Body of pancreas (tissue), 4 donors: Measurements from ENCODE around the gene FOSL1. TPM values are rescaled to one million over a fixed set of nuclear protein-coding genes. Genes with fewer than 3 reads are reported as not detected.
A peak's percentile ranks its signal among the peaks of the same experiment; 100 is the strongest.

ENCODE experiments used
- ATAC-seq: fragments of 150-250 bp; one replicate; pipeline ENCODE4 v1.9.1; 2016
- DNase-seq, 4 donors: peaks; one replicate each; pipeline ENCODE4 v3.0.0-alpha.2; 2019
- H3K27ac ChIP-seq, 4 donors: fragments of 200-600 bp; sonication (generic); 1 replicate in 3 of 4; 2 replicates in 1 of 4; pipeline versions ENCODE4 v1.5.1 to v1.6.1; 2016 to 2019; ENCODE audit warnings: mild to moderate bottlenecking in 1 of 4, mixed read lengths in 1 of 4, moderate library complexity in 1 of 4
- H3K27me3 ChIP-seq, 2 donors: fragments of 200-600 bp; sonication (generic); one replicate each; pipeline ENCODE4 v1.6.0; 2016; ENCODE audit warnings: mild to moderate bottlenecking in 1 of 2
- H3K36me3 ChIP-seq, 2 donors: fragments of 200-600 bp; sonication (generic); replicated peaks in 1 of 2; 2 replicates each; pipeline ENCODE4 v1.5.1; 2016; ENCODE audit warnings: low read depth in 2 of 2; ENCODE audit not compliant: insufficient read depth in 1 of 2
- H3K4me1 ChIP-seq: fragments of 200-600 bp; sonication (generic); one replicate; pipeline ENCODE4 v1.6.0; 2016
- H3K4me3 ChIP-seq, 2 donors: fragments of 200-600 bp; sonication (generic); 1 replicate in 1 of 2; 2 replicates in 1 of 2; pipeline ENCODE4 v1.5.1; 2016 to 2019
- H3K9me3 ChIP-seq, 3 donors: fragments of 200-600 bp; sonication (generic); 1 replicate in 2 of 3; 2 replicates in 1 of 3; pipeline ENCODE4 v1.5.1; 2016
- POLR2A ChIP-seq, 3 donors: fragments of 450-650 bp; IDR thresholded peaks; one replicate each; pipeline ENCODE4 v1.6.1; 2016; ENCODE audit warnings: antibody characterized with exemption in 3 of 3, mild to moderate bottlenecking in 2 of 3
- WGBS, 2 donors: methylation state at CpG; one replicate each; pipeline ENCODE4 v1.1.5; 2017; 5-methylcytosine and 5-hydroxymethylcytosine counted together
- intact Hi-C: fragments of 100-400 bp; cut with DNase I; formaldehyde crosslinking; loops from one replicate; pipeline ENCODE4 v1.15.1; 2023
- total RNA-seq, 2 donors: library from RNA; depleted of rRNA; stranded (reverse); fragments of >200 nt; gene quantifications; one replicate each; pipeline ENCODE4 v1.1.0, GENCODE V29; 2016
- TF ChIP-seq, protein P1 (sequence below), 7 experiments: fragments of 450-650 bp in 4 of 7; fragments of 200-600 bp in 3 of 7; sonication (generic) in 3 of 7; IDR thresholded peaks; one replicate each; pipeline ENCODE4 v1.5.1; 2016 to 2019; ENCODE audit warnings: antibody characterized with exemption in 7 of 7

The FOSL1 gene
- total RNA-seq, 2 donors from 2014 or later: 0.52 to 17.8 TPM

DNA sequence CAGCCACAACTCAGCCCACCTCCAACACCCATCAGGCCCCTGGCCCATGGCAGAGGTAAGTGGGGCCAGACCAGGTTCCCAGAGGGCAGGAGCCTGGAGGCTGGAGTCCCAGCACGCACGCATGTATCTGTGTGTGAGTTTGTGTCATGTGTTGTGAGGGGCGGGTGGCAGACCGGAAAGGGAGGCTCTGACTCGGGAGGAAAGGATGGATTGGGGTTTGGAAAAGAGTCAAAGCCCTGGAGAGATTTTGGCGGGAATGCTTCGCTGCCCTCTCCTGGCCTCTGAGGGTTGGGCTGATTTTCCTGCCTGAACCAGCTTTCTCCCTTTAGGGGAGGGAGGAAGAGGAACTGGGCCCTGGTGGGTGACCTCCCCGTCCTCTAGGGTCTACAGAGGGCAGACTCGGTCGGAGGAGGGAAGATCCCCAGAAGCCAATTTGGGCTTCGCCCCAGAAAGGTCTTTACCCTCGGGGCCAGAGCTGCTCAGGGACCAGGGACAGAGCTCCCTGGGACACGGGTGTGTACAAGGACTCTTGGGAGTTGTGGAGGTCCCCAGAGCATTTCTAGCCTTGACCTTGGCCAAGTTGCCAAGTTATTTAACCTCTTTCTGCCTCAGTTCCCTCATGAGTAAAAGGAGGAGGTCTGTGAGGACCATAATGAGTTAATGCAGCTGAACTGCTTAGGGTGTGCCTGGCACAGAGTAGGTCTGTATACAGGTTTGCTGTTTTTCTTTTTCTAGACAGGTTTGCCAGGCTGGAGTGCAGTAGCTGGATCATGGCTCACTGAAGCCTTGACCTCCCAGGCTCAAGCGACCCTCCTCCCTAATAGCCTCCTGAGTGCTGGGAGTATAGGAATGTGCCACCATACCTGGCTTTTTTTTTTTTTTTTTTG lies 11.7 kb upstream of the FOSL1 start:
- WGBS, 2 donors: 15 to 21% methylated on average over 12 to 14 of the region's 14 CpGs
- peak in 2 of 4 donors; percentile 20 to 31 for DNase-seq
- peak; percentile 21 for ATAC-seq
- H3K4me3 ChIP-seq: no peak overlapping the region
- no peak overlapping the region for H3K27ac ChIP-seq
- intact Hi-C loops: no loop called here
- H3K27me3 ChIP-seq: no peaks in the 10 kb centered on the region
- H3K36me3 ChIP-seq: no peaks in the 10 kb centered on the region
- H3K4me1 ChIP-seq: peaks cover 21% of the 10 kb centered on the region
- TF ChIP-seq, protein P1, sequence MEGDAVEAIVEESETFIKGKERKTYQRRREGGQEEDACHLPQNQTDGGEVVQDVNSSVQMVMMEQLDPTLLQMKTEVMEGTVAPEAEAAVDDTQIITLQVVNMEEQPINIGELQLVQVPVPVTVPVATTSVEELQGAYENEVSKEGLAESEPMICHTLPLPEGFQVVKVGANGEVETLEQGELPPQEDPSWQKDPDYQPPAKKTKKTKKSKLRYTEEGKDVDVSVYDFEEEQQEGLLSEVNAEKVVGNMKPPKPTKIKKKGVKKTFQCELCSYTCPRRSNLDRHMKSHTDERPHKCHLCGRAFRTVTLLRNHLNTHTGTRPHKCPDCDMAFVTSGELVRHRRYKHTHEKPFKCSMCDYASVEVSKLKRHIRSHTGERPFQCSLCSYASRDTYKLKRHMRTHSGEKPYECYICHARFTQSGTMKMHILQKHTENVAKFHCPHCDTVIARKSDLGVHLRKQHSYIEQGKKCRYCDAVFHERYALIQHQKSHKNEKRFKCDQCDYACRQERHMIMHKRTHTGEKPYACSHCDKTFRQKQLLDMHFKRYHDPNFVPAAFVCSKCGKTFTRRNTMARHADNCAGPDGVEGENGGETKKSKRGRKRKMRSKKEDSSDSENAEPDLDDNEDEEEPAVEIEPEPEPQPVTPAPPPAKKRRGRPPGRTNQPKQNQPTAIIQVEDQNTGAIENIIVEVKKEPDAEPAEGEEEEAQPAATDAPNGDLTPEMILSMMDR (IDR thresholded peaks at IDR 0.05): peak in 4 of 7 experiments; percentile 17 to 31 (median 19)
- TF ChIP-seq POLR2A (IDR thresholded peaks at IDR 0.05): no peak
- no peaks in the 10 kb centered on the region for H3K9me3 ChIP-seq

DNA sequence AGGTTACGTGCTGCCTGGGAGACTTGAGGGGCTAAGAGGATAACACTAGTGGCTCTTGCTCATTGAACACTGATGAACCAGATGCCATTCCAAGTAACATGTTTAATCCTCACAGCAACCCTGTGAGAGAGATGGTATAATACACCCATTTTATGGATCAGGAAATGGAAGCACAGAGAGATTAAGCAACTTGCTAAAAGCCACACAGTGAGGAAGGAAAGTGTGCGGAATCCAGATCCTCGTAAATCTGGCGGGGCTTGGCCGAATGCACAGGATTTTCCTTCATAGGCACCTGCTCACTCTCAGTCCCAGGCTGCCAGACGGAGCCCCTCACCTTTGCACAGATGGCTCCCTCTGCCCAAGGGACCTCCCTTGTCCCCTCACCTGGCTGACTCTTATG lies 7.7 kb upstream of the FOSL1 start:
- no peak overlapping the region for H3K4me3 ChIP-seq
- DNase-seq (no peak), ATAC-seq (no peak)
- H3K27me3 ChIP-seq: no peaks in the 10 kb centered on the region
- H3K9me3 ChIP-seq: no peaks in the 10 kb centered on the region
- TF ChIP-seq, protein P1 (IDR thresholded peaks at IDR 0.05): no peak
- TF ChIP-seq POLR2A (IDR thresholded peaks at IDR 0.05): no peak
- no peaks in the 10 kb centered on the region for H3K4me1 ChIP-seq
- WGBS, 2 donors: 76 to 84% methylated on average over 6 of the region's 6 CpGs
- H3K27ac ChIP-seq: no peak overlapping the region
- no peaks in the 10 kb centered on the region for H3K36me3 ChIP-seq
- intact Hi-C loops: no loop called here

DNA sequence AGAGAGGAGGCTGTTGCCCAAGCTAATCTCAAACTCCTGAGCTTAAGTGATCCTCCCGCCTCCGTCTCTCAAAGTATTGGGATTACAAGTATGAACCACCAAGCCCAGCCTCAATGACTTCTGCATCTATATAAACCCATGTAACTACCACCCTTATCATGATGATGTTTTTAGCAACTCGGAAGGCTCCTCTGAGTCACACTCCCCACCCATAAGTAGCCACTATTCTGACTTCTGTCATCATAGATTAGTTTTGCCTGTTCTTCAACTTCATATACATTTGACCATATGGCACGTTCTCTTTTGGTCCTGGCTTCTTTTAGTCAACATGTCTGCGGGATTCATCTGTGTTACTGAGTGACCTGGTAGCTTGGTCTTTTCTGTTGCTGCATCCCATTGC lies 6.4 kb upstream of the FOSL1 start:
- Histone ChIP-seq H3K36me3 (no peaks in the 10 kb centered on the region), H3K9me3 (no peaks in the 10 kb centered on the region), H3K4me3 (no peak overlapping the region), H3K4me1 (no peaks in the 10 kb centered on the region), H3K27ac (no peak overlapping the region), H3K27me3 (no peaks in the 10 kb centered on the region)
- DNase-seq (no peak), ATAC-seq (no peak)
- intact Hi-C loops: no loop called here
- TF ChIP-seq, protein P1 (IDR thresholded peaks at IDR 0.05): no peak
- 71 to 72% methylated on average over 5 of the region's 5 CpGs for WGBS, 2 donors

DNA sequence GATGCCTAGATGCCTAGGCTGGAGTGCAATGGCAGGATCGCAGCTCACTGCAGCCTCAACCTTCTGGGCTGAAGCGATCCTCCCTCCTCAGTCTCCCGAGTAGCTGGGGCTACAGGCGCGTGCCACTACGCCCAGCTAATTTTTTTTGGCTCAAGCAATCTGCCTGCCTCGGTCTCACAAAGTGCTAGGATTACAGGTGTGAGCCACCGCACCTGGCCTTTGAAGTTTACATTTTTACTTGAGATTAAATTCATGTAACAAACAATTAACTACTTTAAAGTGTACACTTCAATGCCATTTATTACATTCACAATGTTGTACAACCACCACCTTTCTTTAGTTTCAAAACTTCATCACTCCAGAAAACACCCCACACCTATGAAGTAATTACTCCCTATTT lies 3.5 kb upstream of the FOSL1 start:
- Histone ChIP-seq H3K4me1 (peaks cover 14% of the 10 kb centered on the region), H3K9me3 (no peaks in the 10 kb centered on the region), H3K4me3 (no peak overlapping the region), H3K36me3 (no peaks in the 10 kb centered on the region), H3K27me3 (peaks cover 0 to 11% of the 10 kb centered on the region in 2 donors), H3K27ac (no peak overlapping the region)
- intact Hi-C loops: no loop called here
- DNase-seq (no peak), ATAC-seq (no peak)
- TF ChIP-seq POLR2A (IDR thresholded peaks at IDR 0.05): no peak
- TF ChIP-seq, protein P1 (IDR thresholded peaks at IDR 0.05): no peak
- 62 to 69% methylated on average over 8 of the region's 8 CpGs for WGBS, 2 donors

DNA sequence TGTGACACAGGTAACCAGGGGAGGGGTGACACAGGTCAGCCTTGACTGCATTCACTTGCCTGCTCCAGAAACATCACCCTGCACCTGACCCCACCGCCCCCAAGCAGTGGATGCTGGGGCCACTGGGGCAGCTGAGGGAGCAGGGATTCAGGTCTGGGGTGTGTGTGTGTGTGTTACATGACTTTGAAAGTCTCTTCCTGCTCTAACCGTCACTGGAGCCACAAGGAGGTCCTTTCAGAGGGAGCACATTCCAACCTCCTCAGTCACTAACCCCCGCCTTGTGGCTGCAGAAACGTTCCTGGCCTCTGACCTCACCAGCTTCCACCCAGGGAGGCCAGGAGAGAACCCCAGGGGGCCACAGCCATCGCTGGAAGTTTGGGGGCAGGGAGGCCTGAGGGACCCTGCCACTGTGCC lies 2.9 kb upstream of the FOSL1 start:
- Histone ChIP-seq H3K4me1 (peaks cover 14% of the 10 kb centered on the region), H3K4me3 (no peak overlapping the region), H3K9me3 (no peaks in the 10 kb centered on the region), H3K27me3 (peaks cover 0 to 11% of the 10 kb centered on the region in 2 donors), H3K27ac (no peak overlapping the region), H3K36me3 (no peaks in the 10 kb centered on the region)
- TF ChIP-seq, protein P1 (IDR thresholded peaks at IDR 0.05): no peak
- peak in 1 of 3 donors; percentile 17 for TF ChIP-seq POLR2A (IDR thresholded peaks at IDR 0.05)
- intact Hi-C loops: no loop called here
- DNase-seq (no peak), ATAC-seq (no peak)
- 15 to 40% methylated on average over 4 to 5 of the region's 5 CpGs for WGBS, 2 donors
